Esophagus muscularis mucosa (tissue), 4 donors: ENCODE data around the gene PACSIN1. TPM values are rescaled to one million over a fixed set of nuclear protein-coding genes. Genes with fewer than 3 reads are reported as not detected.

Experiments used
- DNase-seq: peaks from one replicate; pipeline ENCODE4 v3.0.0-alpha.2; 2017; ENCODE audit errors: extremely low spot score
- H3K27ac ChIP-seq, 4 donors: fragments of 200-600 bp; sonication (generic); replicated peaks in 1 of 4; 1 replicate in 3 of 4; 2 replicates in 1 of 4; pipeline ENCODE4 v1.5.1; 2016 to 2019; ENCODE audit warnings: mild to moderate bottlenecking in 1 of 4
- H3K27me3 ChIP-seq, 4 donors: fragments of 200-600 bp; sonication (generic); one replicate each; pipeline versions ENCODE4 v1.5.1 to v1.6.0; 2016 to 2019
- H3K36me3 ChIP-seq, 4 donors: fragments of 200-600 bp; sonication (generic); one replicate each; pipeline ENCODE4 v1.5.1; 2016 to 2019
- H3K4me1 ChIP-seq, 4 donors: fragments of 200-600 bp; sonication (generic); one replicate each; pipeline ENCODE4 v1.5.1; 2016 to 2019
- H3K4me3 ChIP-seq, 4 donors: fragments of 200-600 bp; sonication (generic); 1 replicate in 2 of 4; 2 replicates in 2 of 4; pipeline ENCODE4 v1.5.1; 2016 to 2019; ENCODE audit warnings: mild to moderate bottlenecking in 4 of 4, moderate library complexity in 1 of 4
- H3K9me3 ChIP-seq, 4 donors: fragments of 200-600 bp; sonication (generic); 1 replicate in 3 of 4; 2 replicates in 1 of 4; pipeline ENCODE4 v1.5.1; 2016 to 2019
- EP300 ChIP-seq: sonication (generic); formaldehyde crosslinking; IDR thresholded peaks from one replicate; pipeline ENCODE4 v1.6.1; 2017; ENCODE audit warnings: antibody characterized with exemption
- POLR2A ChIP-seq: fragments of 450-650 bp; IDR thresholded peaks from one replicate; pipeline ENCODE4 v1.6.1; 2017; ENCODE audit warnings: antibody characterized with exemption, moderate library complexity, mild to moderate bottlenecking, low read depth
- POLR2AphosphoS5 ChIP-seq, 2 donors: sonication (generic); formaldehyde crosslinking; IDR thresholded peaks; one replicate each; pipeline ENCODE4 v1.6.1; 2017; ENCODE audit warnings: antibody characterized with exemption in 2 of 2
- WGBS: methylation state at CpG from one replicate; pipeline ENCODE4 v1.1.5; 2018; 5-methylcytosine and 5-hydroxymethylcytosine counted together
- intact Hi-C: fragments of 100-400 bp; cut with DNase I; formaldehyde crosslinking; loops from one replicate; pipeline ENCODE4 v1.15.1; 2023
- total RNA-seq, 4 donors: library from RNA; depleted of rRNA; stranded (reverse); fragments of >200 nt; gene quantifications; one replicate each; pipeline versions ENCODE4 v1.1.0 to v1.2.1, GENCODE V29; 2016
- TF ChIP-seq, protein P1 (sequence below), 3 experiments: fragments of 200-600 bp in 2 of 3; fragments of 450-650 bp in 1 of 3; sonication (generic) in 2 of 3; IDR thresholded peaks; one replicate each; pipeline ENCODE4 v1.5.1; 2017 to 2019; ENCODE audit warnings: antibody characterized with exemption in 3 of 3, mild to moderate bottlenecking in 2 of 3, moderate library complexity in 1 of 3

The PACSIN1 gene
- total RNA-seq, 4 donors from 2014 or later: 0.42 to 2.3 (median 1.7) TPM

DNA sequence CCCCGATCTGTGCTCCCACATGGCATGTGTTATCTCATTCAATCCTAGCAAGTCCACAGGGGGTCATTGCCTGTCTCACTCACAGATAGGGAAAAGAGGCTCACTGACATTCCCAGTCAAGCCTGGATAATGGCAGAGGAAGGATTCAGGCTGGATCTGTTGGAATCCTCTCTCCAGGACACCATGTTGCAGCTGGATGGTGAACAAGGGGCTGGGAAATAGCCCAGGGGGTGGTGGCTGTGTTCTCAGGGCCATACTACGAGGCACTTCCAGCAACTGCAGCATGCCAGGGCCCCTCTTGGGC lies 95.3 kb downstream of the PACSIN1 start:
- 86% methylated on average over 1 of the region's 2 CpGs for WGBS
- Histone ChIP-seq H3K27me3 (peaks cover 0 to 27% (median 0%) of the 10 kb centered on the region in 4 donors), H3K9me3 (peaks cover 0 to 10% (median 8%) of the 10 kb centered on the region in 4 donors), H3K4me3 (no peak overlapping the region), H3K4me1 (no peaks in the 10 kb centered on the region), H3K27ac (no peak overlapping the region), H3K36me3 (no peaks in the 10 kb centered on the region)
- DNase-seq: no peak
- intact Hi-C loops: no loop called here
- TF ChIP-seq POLR2AphosphoS5 (IDR thresholded peaks at IDR 0.05): no peak

DNA sequence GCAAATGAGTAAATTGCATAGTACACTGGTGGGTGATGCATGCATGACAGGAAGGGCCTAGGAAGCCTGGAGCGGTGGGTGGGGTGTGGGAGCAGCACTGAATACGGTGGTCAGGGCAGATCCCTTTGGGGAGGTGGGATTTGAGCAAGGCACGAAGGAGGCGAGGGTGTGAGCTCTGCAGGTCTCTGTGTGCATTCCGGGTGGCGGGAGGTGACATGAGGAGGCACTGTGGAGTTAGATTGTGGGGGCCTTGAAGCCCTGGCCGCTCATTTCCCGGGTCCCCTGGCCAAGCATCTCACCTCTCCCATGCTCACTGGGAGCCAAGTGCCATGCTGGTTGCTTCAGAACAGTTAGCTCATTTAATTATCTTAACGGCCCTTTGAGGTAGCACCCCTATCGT lies 96.5 kb downstream of the PACSIN1 start:
- intact Hi-C loops: no loop called here
- H3K4me1 ChIP-seq: no peaks in the 10 kb centered on the region
- WGBS: 95% methylated on average over 8 of the region's 10 CpGs
- DNase-seq: no peak
- H3K27me3 ChIP-seq: peaks cover 0 to 38% (median 0%) of the 10 kb centered on the region in 4 donors
- TF ChIP-seq POLR2AphosphoS5 (IDR thresholded peaks at IDR 0.05) (no peak), POLR2A (no peak), EP300 (no peak)
- TF ChIP-seq, protein P1, sequence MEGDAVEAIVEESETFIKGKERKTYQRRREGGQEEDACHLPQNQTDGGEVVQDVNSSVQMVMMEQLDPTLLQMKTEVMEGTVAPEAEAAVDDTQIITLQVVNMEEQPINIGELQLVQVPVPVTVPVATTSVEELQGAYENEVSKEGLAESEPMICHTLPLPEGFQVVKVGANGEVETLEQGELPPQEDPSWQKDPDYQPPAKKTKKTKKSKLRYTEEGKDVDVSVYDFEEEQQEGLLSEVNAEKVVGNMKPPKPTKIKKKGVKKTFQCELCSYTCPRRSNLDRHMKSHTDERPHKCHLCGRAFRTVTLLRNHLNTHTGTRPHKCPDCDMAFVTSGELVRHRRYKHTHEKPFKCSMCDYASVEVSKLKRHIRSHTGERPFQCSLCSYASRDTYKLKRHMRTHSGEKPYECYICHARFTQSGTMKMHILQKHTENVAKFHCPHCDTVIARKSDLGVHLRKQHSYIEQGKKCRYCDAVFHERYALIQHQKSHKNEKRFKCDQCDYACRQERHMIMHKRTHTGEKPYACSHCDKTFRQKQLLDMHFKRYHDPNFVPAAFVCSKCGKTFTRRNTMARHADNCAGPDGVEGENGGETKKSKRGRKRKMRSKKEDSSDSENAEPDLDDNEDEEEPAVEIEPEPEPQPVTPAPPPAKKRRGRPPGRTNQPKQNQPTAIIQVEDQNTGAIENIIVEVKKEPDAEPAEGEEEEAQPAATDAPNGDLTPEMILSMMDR (IDR thresholded peaks at IDR 0.05): no peak
- no peak overlapping the region for H3K4me3 ChIP-seq
- no peaks in the 10 kb centered on the region for H3K36me3 ChIP-seq
- no peak overlapping the region for H3K27ac ChIP-seq
- H3K9me3 ChIP-seq: peaks cover 0 to 10% (median 8%) of the 10 kb centered on the region in 4 donors

DNA sequence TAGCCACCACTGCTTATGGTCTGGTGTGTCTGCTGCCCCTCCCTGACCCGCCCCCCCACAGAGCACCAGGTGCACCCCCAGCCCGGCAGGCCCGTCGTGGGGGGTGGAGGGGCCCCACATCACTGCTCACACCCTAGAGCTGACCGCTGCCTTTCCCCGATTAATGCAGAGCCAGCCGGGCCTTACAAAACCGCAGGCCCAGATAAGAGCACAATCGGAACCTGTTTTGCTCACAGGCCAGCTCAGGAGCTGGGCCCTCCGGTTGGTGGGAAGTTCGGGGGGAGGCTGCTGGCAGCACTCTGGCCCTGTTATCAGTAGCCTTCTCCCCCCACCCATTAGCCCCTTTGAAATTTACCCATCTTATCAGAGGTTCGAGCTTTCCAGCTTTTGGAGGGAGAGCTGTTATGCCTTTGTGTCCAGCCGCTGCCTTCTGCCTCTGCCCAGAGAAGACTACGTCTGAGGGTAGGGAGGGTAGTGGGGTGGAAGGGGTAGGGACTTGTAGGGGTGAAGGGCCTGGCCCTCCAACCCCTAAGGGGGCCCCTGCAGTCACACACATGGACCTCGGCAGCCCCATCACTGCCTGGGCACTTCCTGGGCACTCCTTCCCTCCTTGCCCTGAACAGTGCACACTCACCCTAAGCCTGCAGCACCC lies 97.1 kb downstream of the PACSIN1 start:
- peaks cover 0 to 44% (median 0%) of the 10 kb centered on the region in 4 donors for H3K27me3 ChIP-seq
- no peak for DNase-seq
- TF ChIP-seq, protein P1 (IDR thresholded peaks at IDR 0.05): no peak
- TF ChIP-seq EP300 (no peak), POLR2A (no peak), POLR2AphosphoS5 (IDR thresholded peaks at IDR 0.05) (no peak)
- H3K27ac ChIP-seq: no peak overlapping the region
- 83% methylated on average over 15 of the region's 15 CpGs for WGBS
- no peaks in the 10 kb centered on the region for H3K36me3 ChIP-seq
- intact Hi-C loops: no loop called here
- H3K4me1 ChIP-seq: no peaks in the 10 kb centered on the region
- no peak overlapping the region for H3K4me3 ChIP-seq
- peaks cover 0 to 9% (median 8%) of the 10 kb centered on the region in 4 donors for H3K9me3 ChIP-seq

DNA sequence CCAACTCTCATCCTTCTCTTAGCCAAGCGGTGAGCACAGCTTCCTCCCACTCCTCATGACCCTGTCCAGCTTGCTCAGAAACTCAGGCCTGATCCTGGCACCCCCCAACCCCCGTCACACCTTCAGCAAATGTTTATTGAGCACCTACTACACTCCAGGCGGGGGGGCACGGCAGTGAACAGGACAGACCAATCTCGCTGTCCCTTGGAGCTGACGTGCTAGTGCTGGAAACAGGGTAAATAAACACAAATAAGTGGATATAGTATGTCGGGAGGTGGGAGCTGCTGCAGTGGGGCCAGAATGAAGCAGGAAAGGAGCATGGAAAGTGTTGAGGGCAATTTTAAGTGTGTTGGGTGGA lies 97.6 kb downstream of the PACSIN1 start:
- 86% methylated on average over 7 of the region's 7 CpGs for WGBS
- intact Hi-C loops: no loop called here

DNA sequence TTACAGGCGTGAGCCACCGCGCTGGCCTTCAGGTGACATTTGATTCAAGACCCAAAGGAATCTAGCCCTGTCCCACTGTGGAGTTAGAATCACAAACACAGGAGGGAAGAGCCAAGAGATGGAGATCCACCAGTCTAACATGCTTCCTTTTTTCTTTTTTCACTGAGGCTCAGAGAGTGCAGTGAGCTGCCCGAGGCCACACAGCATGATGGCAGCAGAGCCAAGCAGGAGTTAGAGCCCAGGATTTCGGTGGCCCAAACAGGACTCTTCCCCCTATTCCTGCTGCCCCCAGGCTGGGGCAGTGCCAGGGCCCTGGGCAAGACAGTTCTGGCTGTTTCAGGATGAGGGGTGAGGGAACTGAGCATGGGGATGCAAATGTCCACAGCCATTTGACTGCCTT lies 98.3 kb downstream of the PACSIN1 start:
- H3K27ac ChIP-seq: no peak overlapping the region
- H3K4me1 ChIP-seq: no peaks in the 10 kb centered on the region
- no peaks in the 10 kb centered on the region for H3K9me3 ChIP-seq
- WGBS: 95% methylated on average over 4 of the region's 5 CpGs
- DNase-seq: no peak
- no peak for TF ChIP-seq POLR2A
- no peak overlapping the region for H3K4me3 ChIP-seq
- intact Hi-C loops: no loop called here
- H3K27me3 ChIP-seq: peaks cover 0 to 56% (median under 1%) of the 10 kb centered on the region in 4 donors
- no peaks in the 10 kb centered on the region for H3K36me3 ChIP-seq

More for the DNA sequence above, 97.6 kb downstream of the PACSIN1 start:
- Histone ChIP-seq H3K9me3 (peaks cover 0 to 4% (median 2%) of the 10 kb centered on the region in 4 donors), H3K4me1 (no peaks in the 10 kb centered on the region), H3K27me3 (peaks cover 0 to 49% (median 0%) of the 10 kb centered on the region in 4 donors), H3K36me3 (no peaks in the 10 kb centered on the region), H3K4me3 (no peak overlapping the region), H3K27ac (no peak overlapping the region)
- TF ChIP-seq POLR2AphosphoS5 (IDR thresholded peaks at IDR 0.05): no peak
- no peak for TF ChIP-seq EP300
- TF ChIP-seq POLR2A: no peak
- TF ChIP-seq, protein P1 (IDR thresholded peaks at IDR 0.05): no peak
- no peak for DNase-seq

DNA sequence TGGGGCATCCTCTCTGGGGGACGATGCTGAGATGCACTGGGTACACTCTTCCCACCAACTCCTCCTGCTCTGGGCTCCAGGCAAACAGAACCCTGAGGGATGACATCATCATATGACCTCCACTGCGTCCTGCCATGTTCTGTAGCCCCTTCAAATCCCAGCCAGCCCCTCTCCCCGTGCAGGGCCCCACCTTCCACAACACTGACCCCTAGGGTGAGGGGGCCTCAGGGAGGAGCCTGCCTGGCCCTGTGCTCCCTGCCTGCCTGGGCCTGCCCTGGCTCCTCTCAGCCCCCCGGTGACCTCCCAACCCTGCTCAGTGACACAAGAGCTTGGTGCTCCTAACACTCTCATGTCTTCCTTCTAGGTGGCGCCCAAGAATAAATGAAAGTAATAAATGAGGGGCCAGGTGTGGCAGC lies 99.9 kb downstream of the PACSIN1 start:
- Histone ChIP-seq H3K9me3 (no peaks in the 10 kb centered on the region), H3K4me3 (no peak overlapping the region), H3K27me3 (peaks cover 0 to 71% (median 5%) of the 10 kb centered on the region in 4 donors), H3K36me3 (no peaks in the 10 kb centered on the region), H3K4me1 (no peaks in the 10 kb centered on the region), H3K27ac (no peak overlapping the region)
- intact Hi-C loops: no loop called here
- 59% methylated on average over 4 of the region's 5 CpGs for WGBS
- TF ChIP-seq, protein P1 (IDR thresholded peaks at IDR 0.05): no peak
- TF ChIP-seq EP300: no peak
- no peak for TF ChIP-seq POLR2AphosphoS5 (IDR thresholded peaks at IDR 0.05)
- DNase-seq: no peak
